Bronchial epithelial cell (primary cell): ENCODE data around the gene WDR48. TPM values are rescaled to one million over a fixed set of nuclear protein-coding genes. Genes with fewer than 3 reads are reported as not detected.

Experiments used
- DNase-seq: peaks from one replicate; pipeline ENCODE4 v3.0.0-alpha.2; 2010; ENCODE audit warnings: low read depth
- FAIRE-seq: peaks from 2 replicates; lab custom pipeline; 2011; peaks lifted over from hg19 to GRCh38; lab: Jason Lieb, UNC
- H3K27me3 ChIP-seq: 2 replicates; pipeline ENCODE4 v1.5.1; 2011; ENCODE audit warnings: low read length; ENCODE audit not compliant: control insufficient read depth, insufficient read depth
- H3K36me3 ChIP-seq: 2 replicates; pipeline ENCODE4 v1.5.1; 2011; ENCODE audit warnings: low read length; ENCODE audit not compliant: control insufficient read depth, insufficient read depth
- H3K4me3 ChIP-seq: 2 replicates; pipeline ENCODE4 v1.5.1; 2011; ENCODE audit warnings: mild to moderate bottlenecking, low read depth, low read length, control low read depth
- CTCF ChIP-seq: IDR thresholded peaks from 2 replicates; pipeline ENCODE4 v1.5.1; 2011; ENCODE audit warnings: mild to moderate bottlenecking, moderate library complexity, low read length, control low read depth, inconsistent platforms; ENCODE audit not compliant: insufficient read depth, severe bottlenecking
- total RNA-seq: library from RNA; depleted of rRNA; stranded (reverse); fragments of >200 nt; gene quantifications from 2 replicates; pipeline ENCODE4 v1.2.1, GENCODE V29; 2014

The WDR48 gene
- total RNA-seq, 1 donor from 2014 or later, result 20.0 TPM

- peak; percentile 9 for TF ChIP-seq CTCF
These were observed 51.5 kb downstream of the WDR48 start for GRCh38 chr3:39103324-39103693.

GRCh38 chr3:39103791-39104552, 52.2 kb downstream of the WDR48 start:
- DNase-seq (no peak), FAIRE-seq (no peak)
- Histone ChIP-seq H3K36me3 (peaks cover 9% of the 10 kb centered on the region), H3K4me3 (no peak overlapping the region), H3K27me3 (no peaks in the 10 kb centered on the region)
- no peak for TF ChIP-seq CTCF

More at GRCh38 chr3:39103324-39103693, 51.5 kb downstream of the WDR48 start:
- FAIRE-seq (no peak), DNase-seq (no peak)
- H3K4me3 ChIP-seq, result no peak overlapping the region
- peaks cover 12% of the 10 kb centered on the region for H3K36me3 ChIP-seq
- no peaks in the 10 kb centered on the region for H3K27me3 ChIP-seq

GRCh38 chr3:39104961-39105686, 53.3 kb downstream of the WDR48 start:
- FAIRE-seq, result no peak
- no peak for TF ChIP-seq CTCF
- Histone ChIP-seq H3K4me3 (no peak overlapping the region), H3K27me3 (no peaks in the 10 kb centered on the region), H3K36me3 (peaks cover 6% of the 10 kb centered on the region)
- DNase-seq, result no peak

- TF ChIP-seq CTCF, result no peak
- no peak for DNase-seq
- peaks cover 5% of the 10 kb centered on the region for H3K36me3 ChIP-seq
- no peaks in the 10 kb centered on the region for H3K27me3 ChIP-seq
- FAIRE-seq, result no peak
- no peak overlapping the region for H3K4me3 ChIP-seq
These were observed 53.9 kb downstream of the WDR48 start for GRCh38 chr3:39105687-39106063.

- DNase-seq, result peak; percentile 47
- no peak for FAIRE-seq
- H3K4me3 ChIP-seq, result peak overlapping the region; percentile 78
- peaks cover 3% of the 10 kb centered on the region for H3K36me3 ChIP-seq
- TF ChIP-seq CTCF, result no peak
- H3K27me3 ChIP-seq, result no peaks in the 10 kb centered on the region
These were observed 54.5 kb downstream of the WDR48 start for GRCh38 chr3:39106281-39106811.
